Fibroblast of skin of scalp (primary cell): Measurements from ENCODE around the gene RPS15A.
"Not testable (repeated sequence)": the region's sequence is repeated elsewhere in the genome, so short reads cannot be mapped to it uniquely, and the experiment has no call there.

Experiments used
- DNase-seq: peaks from one replicate; pipeline ENCODE4 v3.0.0-alpha.2; 2013

Gene RPS15A

DNA sequence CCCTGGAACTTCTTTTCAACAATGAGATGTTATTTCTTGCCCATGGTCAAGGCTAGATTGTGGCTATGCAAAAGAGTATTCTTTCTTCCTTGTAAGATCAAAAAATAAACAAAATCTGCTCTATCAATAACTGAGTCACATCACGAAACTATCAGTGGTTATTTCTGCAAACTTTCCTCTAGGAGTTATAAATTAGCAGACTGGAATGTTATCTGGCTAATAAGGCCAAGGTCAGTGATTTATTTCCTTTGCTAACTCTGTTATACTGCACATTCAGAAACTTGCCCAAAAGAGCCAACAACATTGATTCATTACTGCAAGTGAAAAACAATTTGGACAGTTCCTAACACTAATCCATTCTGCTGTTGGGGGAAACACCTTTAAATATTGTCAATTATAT, 6.2 kb upstream of the RPS15A start:
- DNase-seq, result no peak

- DNase-seq, result no peak
These were observed 2.8 kb upstream of the RPS15A start for GRCh38 chr16:18792836-18793433.

DNA sequence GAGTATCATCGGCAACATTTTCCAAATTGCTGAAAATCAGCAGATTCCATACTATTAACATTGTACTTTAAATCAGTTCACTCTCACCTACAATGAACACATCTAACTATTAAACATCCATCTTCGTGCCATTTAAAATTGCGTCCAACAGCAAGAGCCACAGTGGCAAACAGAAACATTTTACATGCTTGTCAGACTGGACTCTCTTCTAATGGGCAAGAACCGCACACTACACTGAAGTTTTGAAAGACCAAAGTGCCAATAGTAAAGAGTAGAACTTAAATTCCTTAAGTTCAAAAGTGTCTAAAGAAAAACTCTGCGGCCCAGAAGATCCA, 652 bp downstream of the RPS15A start:
- DNase-seq, result no peak

- no peak for DNase-seq
These were observed 1.2 kb downstream of the RPS15A start for GRCh38 chr16:18788828-18789514.

- no peak for DNase-seq
These were observed 5.1 kb downstream of the RPS15A start for GRCh38 chr16:18784917-18785623.

DNA sequence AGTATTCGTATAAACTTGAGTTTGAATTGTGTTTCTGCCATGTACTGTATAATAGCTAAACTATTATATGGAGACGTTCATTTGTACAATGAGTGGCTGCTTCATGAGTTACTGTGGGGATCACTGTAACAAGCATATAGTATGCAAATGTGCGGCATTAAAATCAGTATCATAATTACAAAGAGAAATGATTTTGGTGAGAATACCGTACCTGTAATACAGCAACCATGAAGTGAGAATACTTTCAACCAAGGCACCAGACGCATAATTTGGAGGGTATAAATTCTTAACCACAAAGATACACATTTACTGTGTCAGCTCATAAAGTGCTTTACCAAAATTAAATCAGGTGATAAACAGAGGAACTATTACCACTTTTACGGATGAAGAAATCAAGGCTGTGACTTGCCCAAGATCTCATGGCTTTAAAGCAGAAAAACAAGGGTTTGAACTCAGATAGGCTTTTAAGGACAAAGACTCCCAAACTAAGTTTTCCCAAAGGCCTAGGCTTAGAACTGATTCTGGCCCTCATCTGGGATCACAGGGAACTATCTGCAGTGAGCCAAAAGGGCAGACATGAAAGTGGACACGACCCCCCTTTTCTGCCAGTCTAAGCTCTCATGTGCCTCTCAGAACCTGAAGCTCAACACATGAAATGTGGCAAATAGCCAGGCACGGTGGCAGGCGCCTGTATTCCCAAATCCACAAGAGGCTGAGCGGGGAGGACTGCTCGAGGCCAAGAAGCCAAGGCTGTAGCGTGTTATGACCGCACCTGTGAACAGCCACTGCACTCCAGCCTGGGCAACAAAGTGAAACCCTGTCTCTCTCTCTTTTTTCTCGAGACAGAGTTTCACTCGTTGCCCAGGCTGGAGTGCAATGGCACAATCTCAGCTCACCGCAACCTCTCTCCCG, 6.4 kb downstream of the RPS15A start:
- no peak for DNase-seq

DNA sequence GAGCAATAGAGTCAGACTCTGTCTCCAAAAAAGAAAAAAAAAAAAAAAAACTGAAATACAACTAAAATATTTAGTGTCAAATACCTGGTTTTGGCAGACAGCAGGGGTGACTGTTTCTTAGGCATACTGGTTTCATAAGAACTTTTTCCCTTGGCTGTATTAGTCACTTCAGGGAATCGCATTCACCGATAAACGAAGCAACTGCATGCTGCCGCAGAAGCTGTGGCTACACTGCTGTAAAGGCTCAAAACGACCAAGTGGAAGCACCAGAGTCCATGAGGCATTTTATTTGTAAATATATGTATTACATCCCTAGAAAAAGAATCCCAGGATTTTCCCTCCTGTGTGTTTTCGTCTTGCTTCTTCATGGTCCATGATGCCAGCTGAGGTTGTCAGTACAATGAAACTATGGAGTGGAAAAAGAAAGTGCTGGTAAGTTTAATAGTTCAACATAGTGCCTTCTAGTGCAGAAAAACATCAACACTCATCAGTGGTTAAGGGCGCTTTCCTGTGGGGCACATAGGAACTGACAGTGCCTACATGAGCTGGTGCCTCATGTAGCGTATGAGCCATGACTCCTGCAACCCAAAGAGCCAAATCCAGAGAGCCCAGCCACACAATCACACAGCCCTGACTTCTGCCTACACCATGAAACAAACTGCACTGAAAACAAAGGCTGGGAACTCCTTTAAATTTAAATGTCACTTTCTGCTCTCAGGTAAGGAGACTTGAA, 7.3 kb downstream of the RPS15A start:
- no peak for DNase-seq

GRCh38 chr16:18781232-18781631, 8.9 kb downstream of the RPS15A start:
- not testable (repeated sequence) for DNase-seq

- not testable (repeated sequence) for DNase-seq
These were observed 9.6 kb downstream of the RPS15A start for GRCh38 chr16:18780460-18781026.

DNA sequence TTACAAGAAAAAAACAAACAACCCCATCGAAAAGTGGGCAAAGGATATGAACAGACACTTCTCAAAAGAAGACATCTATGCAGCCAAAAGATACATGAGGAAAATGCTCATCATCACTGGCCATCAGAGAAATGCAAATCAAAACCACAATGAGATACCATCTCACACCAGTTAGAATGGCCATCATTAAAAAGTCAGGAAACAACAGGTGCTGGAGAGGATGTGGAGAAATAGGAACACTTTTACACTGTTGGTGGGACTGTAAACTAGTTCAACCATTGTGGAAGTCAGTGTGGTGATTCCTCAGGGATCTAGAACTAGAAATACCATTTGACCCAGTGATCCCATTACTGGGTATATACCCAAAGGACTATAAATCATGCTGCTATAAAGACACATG, 12.5 kb downstream of the RPS15A start:
- not testable (repeated sequence) for DNase-seq

GRCh38 chr16:18776334-18776733, 13.8 kb downstream of the RPS15A start:
- DNase-seq, result not testable (repeated sequence)

- not testable (repeated sequence) for DNase-seq
These were observed 15.5 kb downstream of the RPS15A start for GRCh38 chr16:18774651-18775050.

DNA sequence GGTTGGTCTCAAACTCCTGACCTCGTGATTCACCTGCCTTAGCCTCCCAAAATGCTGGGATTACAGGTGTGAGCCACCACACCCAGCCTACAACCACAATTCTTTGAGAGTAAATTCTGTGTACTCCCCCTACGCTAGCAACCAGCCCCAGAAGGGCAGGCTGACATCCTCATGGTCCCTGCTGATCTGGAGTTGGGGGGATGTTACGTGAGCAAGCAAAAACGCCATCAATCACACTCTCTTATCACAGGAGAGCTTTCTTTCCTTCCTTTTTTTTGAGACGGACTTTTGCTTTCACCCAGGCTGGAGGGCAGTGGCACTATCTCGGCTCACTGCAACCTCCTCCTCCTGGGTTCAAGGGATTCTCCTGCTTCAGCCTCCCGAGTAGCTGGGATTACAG, 18.0 kb downstream of the RPS15A start:
- not testable (repeated sequence) for DNase-seq

DNA sequence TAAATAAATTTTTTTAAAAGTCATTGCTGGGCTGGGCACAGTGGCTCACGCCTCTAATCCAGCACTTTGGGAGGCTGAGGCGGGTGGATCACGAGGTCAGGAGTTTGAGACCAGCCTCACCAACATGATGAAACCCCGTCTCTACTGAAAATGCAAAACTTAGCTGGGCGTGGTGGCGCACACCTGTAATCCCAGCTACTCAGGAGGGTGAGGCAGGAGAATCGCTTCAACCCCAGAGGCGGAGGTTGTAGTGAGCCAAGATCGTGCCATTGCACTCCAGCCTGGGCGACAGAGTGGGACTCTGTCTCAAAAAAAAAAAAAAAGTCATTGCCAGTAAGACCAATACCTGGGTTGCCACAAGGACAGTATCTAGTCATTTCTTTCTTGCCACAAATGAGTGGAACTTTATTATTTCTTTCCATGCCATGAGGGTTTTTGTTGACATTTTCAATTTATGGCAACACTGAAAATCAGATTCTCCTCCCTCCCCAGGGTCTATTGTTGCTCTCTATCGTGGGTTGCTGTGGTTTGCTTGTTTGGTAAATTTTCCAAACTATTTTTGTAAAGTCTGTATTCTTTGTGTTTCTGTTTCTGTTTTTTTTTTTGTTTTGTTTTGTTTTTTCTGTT, 19.7 kb downstream of the RPS15A start:
- not testable (repeated sequence) for DNase-seq

DNA sequence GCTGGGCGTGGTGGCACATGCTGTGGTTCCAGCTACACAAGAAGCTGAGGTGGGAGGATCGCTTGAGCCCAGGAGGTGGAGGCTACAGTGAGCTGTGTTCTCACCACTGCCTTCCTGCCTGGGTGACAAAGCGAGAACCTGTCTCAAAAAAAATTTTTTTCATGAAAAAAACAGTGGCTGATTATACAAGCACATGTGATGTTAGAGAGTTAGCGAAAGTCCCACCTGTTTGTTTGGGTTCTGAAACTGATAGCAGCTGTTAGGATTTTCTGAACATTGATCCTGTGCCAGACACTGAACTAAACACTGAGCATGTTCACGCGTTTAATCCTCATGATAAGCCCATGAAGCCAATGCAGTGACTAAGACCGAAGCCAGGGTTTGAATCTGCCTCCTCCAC, 22.9 kb downstream of the RPS15A start:
- not testable (repeated sequence) for DNase-seq

DNA sequence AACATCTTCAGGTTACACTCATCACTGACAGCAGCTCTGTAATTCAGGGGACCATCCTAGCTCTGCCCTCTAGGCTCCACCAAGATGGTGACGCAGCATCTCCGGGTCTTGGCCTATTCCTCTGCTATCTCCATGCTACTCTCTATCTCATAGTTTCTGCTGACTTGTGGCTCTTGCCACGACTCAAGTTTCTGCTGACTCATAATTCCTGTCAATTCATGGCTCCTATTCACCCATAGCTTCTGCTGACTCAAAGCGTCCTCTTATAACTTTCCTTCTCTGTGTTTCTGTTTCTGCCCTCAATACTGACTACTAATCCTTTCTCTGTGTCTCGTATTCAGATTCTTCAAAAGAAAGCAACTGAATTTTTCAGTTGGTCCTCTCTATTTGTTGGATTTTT, 27.4 kb downstream of the RPS15A start:
- not testable (repeated sequence) for DNase-seq

GRCh38 chr16:18759598-18760520, 30.3 kb downstream of the RPS15A start:
- peak; percentile 7 for DNase-seq

DNA sequence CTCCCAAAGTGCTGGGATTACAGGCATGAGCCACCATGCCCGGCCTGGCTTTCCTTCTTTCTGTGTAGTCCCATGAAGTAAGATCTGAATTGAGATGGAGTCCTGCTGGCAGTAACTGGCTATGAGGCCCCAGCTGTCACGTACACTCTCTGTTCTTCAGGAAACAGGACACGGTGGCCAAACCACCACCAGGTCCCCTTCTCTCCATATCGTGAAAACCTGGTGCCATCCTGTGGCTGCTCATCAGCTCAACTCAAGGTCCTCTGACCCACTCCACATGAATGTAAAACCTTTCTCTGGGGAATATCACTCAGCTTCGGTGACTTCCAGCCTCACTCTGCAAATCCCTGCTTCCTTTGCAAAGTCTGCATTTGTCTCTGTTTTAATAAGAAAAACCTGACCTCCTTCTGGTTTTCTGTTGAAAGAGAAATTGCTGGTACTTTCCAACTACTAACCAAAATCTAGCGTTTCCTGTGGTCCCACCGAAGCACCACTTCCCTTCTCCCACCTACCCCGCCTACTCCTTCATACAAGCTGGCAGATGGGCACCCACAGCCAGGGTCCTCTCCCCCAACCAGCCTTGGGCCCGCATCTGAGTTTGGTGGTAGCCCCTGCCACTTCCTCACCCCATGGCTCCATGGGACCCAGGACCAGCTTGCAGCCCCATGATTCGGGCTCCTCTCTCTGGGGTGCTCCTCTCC, 32.0 kb downstream of the RPS15A start:
- not testable (repeated sequence) for DNase-seq

DNA sequence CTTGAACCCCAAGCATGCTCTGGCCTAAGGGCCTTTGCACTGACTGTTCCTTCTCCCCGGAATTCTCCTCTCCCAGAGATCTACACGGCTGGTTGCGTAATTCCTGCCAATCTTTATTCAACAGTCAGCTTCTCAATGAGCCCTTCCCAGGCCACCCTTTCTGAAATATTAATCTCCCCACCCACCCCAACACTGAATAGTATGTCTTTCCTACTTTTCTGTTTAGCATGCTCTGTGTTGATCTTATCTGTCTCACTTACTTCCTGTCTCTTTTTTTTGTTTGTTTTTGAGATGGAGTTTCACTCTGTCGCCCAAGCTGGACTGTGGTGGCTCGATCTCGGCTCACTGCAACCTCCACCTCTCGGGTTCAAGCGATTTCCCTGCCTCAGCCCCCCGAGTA, 33.5 kb downstream of the RPS15A start:
- DNase-seq, result not testable (repeated sequence)
